H9 (cell line): Measurements from ENCODE around the gene TNFAIP8L3. TPM values are rescaled to one million over a fixed set of nuclear protein-coding genes. Genes with fewer than 3 reads are reported as not detected.

ENCODE experiments used
- DNase-seq: peaks from one replicate; pipeline ENCODE4 v3.0.0-alpha.2; 2017
- H2AFZ ChIP-seq: one replicate; pipeline ENCODE4 v1.6.1; 2013; ENCODE audit warnings: mild to moderate bottlenecking, low read length, control low read depth, moderate library complexity
- H2AK5ac ChIP-seq: 2 replicates; pipeline ENCODE4 v1.6.1; 2013; ENCODE audit warnings: low read length, control low read depth, mixed read lengths; ENCODE audit not compliant: insufficient read length
- H2BK120ac ChIP-seq: one replicate; pipeline ENCODE4 v1.6.1; 2013; ENCODE audit warnings: low read depth, mild to moderate bottlenecking, low read length, control low read depth, inconsistent platforms; ENCODE audit not compliant: poor library complexity, severe bottlenecking
- H2BK12ac ChIP-seq: 2 replicates; pipeline ENCODE4 v1.6.1; 2013; ENCODE audit warnings: low read length, control low read depth, mixed read lengths, low read depth; ENCODE audit not compliant: insufficient read length
- H2BK15ac ChIP-seq: 2 replicates; pipeline ENCODE4 v1.6.1; 2013; ENCODE audit warnings: low read depth, low read length, control low read depth
- H2BK20ac ChIP-seq: one replicate; pipeline ENCODE4 v1.6.1; 2013; ENCODE audit warnings: low read depth, mild to moderate bottlenecking, low read length, control low read depth, inconsistent platforms; ENCODE audit not compliant: poor library complexity, severe bottlenecking
- H2BK5ac ChIP-seq: 2 replicates; pipeline ENCODE4 v1.6.1; 2013; ENCODE audit warnings: low read length, control low read depth, mixed read lengths; ENCODE audit not compliant: insufficient read length
- H3K14ac ChIP-seq: 2 replicates; pipeline ENCODE4 v1.6.1; 2013; ENCODE audit warnings: low read length, control low read depth; ENCODE audit not compliant: insufficient read depth
- H3K18ac ChIP-seq: 2 replicates; pipeline ENCODE4 v1.6.1; 2013; ENCODE audit warnings: low read depth, mild to moderate bottlenecking, mixed read lengths, low read length, control low read depth; ENCODE audit not compliant: insufficient read length
- H3K23ac ChIP-seq: 2 replicates; pipeline ENCODE4 v1.6.1; 2013; ENCODE audit warnings: low read length, control low read depth, mixed read lengths, low read depth; ENCODE audit not compliant: insufficient read length
- H3K23me2 ChIP-seq: 2 replicates; pipeline ENCODE4 v1.6.1; 2013; ENCODE audit warnings: low read depth, mild to moderate bottlenecking, mixed read lengths, low read length, control low read depth; ENCODE audit not compliant: insufficient read length, poor library complexity, severe bottlenecking
- H3K27ac ChIP-seq: 2 replicates; pipeline ENCODE4 v1.5.1; 2013; ENCODE audit warnings: low read length, control low read depth, mixed read lengths, low read depth; ENCODE audit not compliant: insufficient read length
- H3K27me3 ChIP-seq: 2 replicates; pipeline ENCODE4 v1.6.1; 2013; ENCODE audit warnings: low read length, control low read depth, inconsistent platforms; ENCODE audit not compliant: insufficient read depth
- H3K4ac ChIP-seq: 2 replicates; pipeline ENCODE4 v1.6.1; 2013; ENCODE audit warnings: low read depth, mild to moderate bottlenecking, control low read depth, inconsistent platforms, low read length, moderate library complexity
- H3K4me1 ChIP-seq: 2 replicates; pipeline ENCODE4 v1.6.1; 2013; ENCODE audit warnings: low read length, control low read depth, inconsistent platforms; ENCODE audit not compliant: insufficient read depth
- H3K4me2 ChIP-seq: 2 replicates; pipeline ENCODE4 v1.6.1; 2013; ENCODE audit warnings: low read length, control low read depth, mixed read lengths; ENCODE audit not compliant: insufficient read length, insufficient read depth
- H3K56ac ChIP-seq: 2 replicates; pipeline ENCODE4 v1.6.1; 2013; ENCODE audit warnings: low read depth, mild to moderate bottlenecking, mixed read lengths, low read length, control low read depth; ENCODE audit not compliant: insufficient read length
- H3K79me1 ChIP-seq: 2 replicates; pipeline ENCODE4 v1.6.1; 2013; ENCODE audit warnings: low read depth, mild to moderate bottlenecking, moderate library complexity, low read length, control low read depth, inconsistent platforms; ENCODE audit not compliant: insufficient read depth, poor library complexity, severe bottlenecking
- H3K79me2 ChIP-seq: 2 replicates; pipeline ENCODE4 v1.6.1; 2013; ENCODE audit warnings: low read length, control low read depth, inconsistent platforms; ENCODE audit not compliant: insufficient read depth
- H3K9ac ChIP-seq: 2 replicates; pipeline ENCODE4 v1.6.1; 2013; ENCODE audit warnings: low read length, control low read depth, mixed read lengths; ENCODE audit not compliant: insufficient read length; ENCODE audit errors: extremely low read depth
- H3K9me3 ChIP-seq: one replicate; pipeline ENCODE4 v1.6.1; 2013; ENCODE audit warnings: low read depth, low read length, inconsistent platforms; ENCODE audit not compliant: control insufficient read depth
- H3T11ph ChIP-seq: one replicate; pipeline ENCODE4 v1.6.1; 2013; ENCODE audit warnings: mild to moderate bottlenecking, low read length, control low read depth, inconsistent platforms
- H4K20me1 ChIP-seq: one replicate; pipeline ENCODE4 v1.6.1; 2013; ENCODE audit not compliant: control insufficient read depth, insufficient read length, insufficient read depth
- H4K5ac ChIP-seq: 2 replicates; pipeline ENCODE4 v1.6.1; 2013; ENCODE audit warnings: low read depth, mild to moderate bottlenecking, mixed read lengths, low read length, control low read depth; ENCODE audit not compliant: insufficient read length
- H4K8ac ChIP-seq: replicated peaks from 2 replicates; pipeline ENCODE4 v1.6.1; 2013; ENCODE audit warnings: low read length, control low read depth, mixed read lengths, low read depth; ENCODE audit not compliant: insufficient read length
- H4K91ac ChIP-seq: 2 replicates; pipeline ENCODE4 v1.6.1; 2013; ENCODE audit warnings: low read depth, mild to moderate bottlenecking, moderate library complexity, mixed read lengths, low read length, control low read depth; ENCODE audit not compliant: insufficient read length
- H3K27ac Mint-ChIP-seq, 3 experiments: 2 replicates in 2 of 3; 3 replicates in 1 of 3; pipeline ENCODE4 v1.8.0; 2020 to 2021; ENCODE audit warnings: mixed read lengths in 3 of 3, mild to moderate bottlenecking in 1 of 3, moderate library complexity in 1 of 3
- H3K27me3 Mint-ChIP-seq: 2 replicates; pipeline ENCODE4 v1.8.0; 2021; ENCODE audit warnings: low read depth, mild to moderate bottlenecking, moderate library complexity, mixed read lengths
- H3K36me3 Mint-ChIP-seq, 3 experiments: 2 replicates in 2 of 3; 3 replicates in 1 of 3; pipeline ENCODE4 v1.8.0; 2020 to 2021; ENCODE audit warnings: low read depth in 3 of 3, mixed read lengths in 3 of 3; ENCODE audit not compliant: insufficient read depth in 1 of 3
- H3K4me1 Mint-ChIP-seq, 2 experiments: 2 replicates each; pipeline ENCODE4 v1.8.0; 2020; ENCODE audit warnings: mixed read lengths in 2 of 2
- H3K4me3 Mint-ChIP-seq, 2 experiments: 2 replicates in 1 of 2; 3 replicates in 1 of 2; pipeline ENCODE4 v1.8.0; 2020 to 2021; ENCODE audit warnings: mild to moderate bottlenecking in 2 of 2, mixed read lengths in 2 of 2, moderate library complexity in 1 of 2
- H3K9me3 Mint-ChIP-seq, 2 experiments: 2 replicates in 1 of 2; 3 replicates in 1 of 2; pipeline ENCODE4 v1.8.0; 2020; ENCODE audit warnings: mild to moderate bottlenecking in 2 of 2, mixed read lengths in 2 of 2, moderate library complexity in 1 of 2
- WGBS: extraction: QIAGEN DNeasy Blood & Tissue Kit; methylation state at CpG from one replicate; pipeline ENCODE4 v1.1.7; 2013; ENCODE audit warnings: missing lambda C conversion rate, low lambda C conversion rate, mixed read lengths; ENCODE audit not compliant: insufficient read length; ENCODE audit errors: extremely low coverage; 5-methylcytosine and 5-hydroxymethylcytosine counted together
- total RNA-seq: library from RNA; stranded (reverse); gene quantifications from 2 replicates; pipeline ENCODE4 v1.2.1, GENCODE V29; 2021
- TF ChIP-seq, protein P1 (sequence below): fragments of 200-600 bp; sonication (generic); conservative IDR thresholded peaks from 3 replicates; pipeline ENCODE4 v1.8.0; 2021; ENCODE audit warnings: antibody characterized with exemption, mild to moderate bottlenecking

Gene TNFAIP8L3
- total RNA-seq, 1 experiment from 2014 or later: 0.22 TPM

DNA sequence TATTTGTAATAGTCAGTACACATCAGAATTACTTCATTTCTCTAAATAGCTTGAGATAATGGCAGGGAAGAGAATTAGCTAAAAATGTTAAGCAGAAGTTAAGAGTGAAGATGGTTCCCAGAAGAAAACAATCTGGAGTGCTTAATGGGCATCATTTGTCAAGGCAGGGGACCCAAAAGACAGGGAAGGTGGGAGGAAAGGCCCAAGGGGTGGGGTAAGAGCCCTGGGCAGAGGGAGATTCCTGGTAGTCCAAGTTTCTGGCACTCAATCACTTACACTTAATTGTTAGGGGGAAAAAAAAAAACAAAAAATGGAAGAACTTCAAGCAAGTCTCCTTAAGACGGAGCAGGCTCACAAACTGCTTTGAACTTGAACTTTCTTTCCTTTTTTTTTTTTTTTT is 28.9 kb downstream of the TNFAIP8L3 start:
- H2BK120ac ChIP-seq: no peak overlapping the region
- H2BK15ac ChIP-seq: no peak overlapping the region
- H4K5ac ChIP-seq: no peak overlapping the region
- H2AK5ac ChIP-seq: no peak overlapping the region
- Mint-ChIP-seq H3K27ac (no peak overlapping the region), H3K4me1 (peaks cover 0 to 2% of the 10 kb centered on the region in 2 experiments; a peak in 1 of 4 replicates), H3K4me3 (no peak overlapping the region), H3K27me3 (no peaks in the 10 kb centered on the region), H3K36me3 (no peaks in the 10 kb centered on the region), H3K9me3 (no peaks in the 10 kb centered on the region)
- H3K23ac ChIP-seq: no peak overlapping the region
- no peak overlapping the region for H3K4ac ChIP-seq
- no peak overlapping the region for H3K18ac ChIP-seq
- no CpG with 5 or more reads among the region's 1 CpG for WGBS
- H3K79me1 ChIP-seq: no peaks in the 10 kb centered on the region
- no peak overlapping the region for H2BK20ac ChIP-seq
- no peak overlapping the region for H3K4me2 ChIP-seq
- no peak overlapping the region for H3T11ph ChIP-seq
- H3K23me2 ChIP-seq: no peaks in the 10 kb centered on the region
- DNase-seq: no peak
- no peak overlapping the region for H2AFZ ChIP-seq
- H3K9ac ChIP-seq: no peak overlapping the region
- H3K56ac ChIP-seq: no peak overlapping the region
- TF ChIP-seq, protein P1, sequence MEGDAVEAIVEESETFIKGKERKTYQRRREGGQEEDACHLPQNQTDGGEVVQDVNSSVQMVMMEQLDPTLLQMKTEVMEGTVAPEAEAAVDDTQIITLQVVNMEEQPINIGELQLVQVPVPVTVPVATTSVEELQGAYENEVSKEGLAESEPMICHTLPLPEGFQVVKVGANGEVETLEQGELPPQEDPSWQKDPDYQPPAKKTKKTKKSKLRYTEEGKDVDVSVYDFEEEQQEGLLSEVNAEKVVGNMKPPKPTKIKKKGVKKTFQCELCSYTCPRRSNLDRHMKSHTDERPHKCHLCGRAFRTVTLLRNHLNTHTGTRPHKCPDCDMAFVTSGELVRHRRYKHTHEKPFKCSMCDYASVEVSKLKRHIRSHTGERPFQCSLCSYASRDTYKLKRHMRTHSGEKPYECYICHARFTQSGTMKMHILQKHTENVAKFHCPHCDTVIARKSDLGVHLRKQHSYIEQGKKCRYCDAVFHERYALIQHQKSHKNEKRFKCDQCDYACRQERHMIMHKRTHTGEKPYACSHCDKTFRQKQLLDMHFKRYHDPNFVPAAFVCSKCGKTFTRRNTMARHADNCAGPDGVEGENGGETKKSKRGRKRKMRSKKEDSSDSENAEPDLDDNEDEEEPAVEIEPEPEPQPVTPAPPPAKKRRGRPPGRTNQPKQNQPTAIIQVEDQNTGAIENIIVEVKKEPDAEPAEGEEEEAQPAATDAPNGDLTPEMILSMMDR: no peak
- H4K8ac ChIP-seq: no peak overlapping the region
- H3K4me1 ChIP-seq: peaks cover 3% of the 10 kb centered on the region; the same call in 1 of the 2 replicates
- H3K9me3 ChIP-seq: no peaks in the 10 kb centered on the region
- no peaks in the 10 kb centered on the region for H3K27me3 ChIP-seq
- no peak overlapping the region for H2BK5ac ChIP-seq
- no peaks in the 10 kb centered on the region for H4K20me1 ChIP-seq
- no peaks in the 10 kb centered on the region for H3K79me2 ChIP-seq
- no peak overlapping the region for H2BK12ac ChIP-seq
- H4K91ac ChIP-seq: no peak overlapping the region
- H3K14ac ChIP-seq: no peak overlapping the region
- no peak overlapping the region for H3K27ac ChIP-seq
